ENCODE results near the gene FBXO41. TPM values are rescaled to one million over a fixed set of nuclear protein-coding genes. Genes with fewer than 3 reads are reported as not detected.
A peak's percentile ranks its signal among the peaks of the same experiment; 100 is the strongest.

FBXO41 gene
- total RNA-seq, 1 experiment from 2014 or later, result 12.1 TPM

DNA sequence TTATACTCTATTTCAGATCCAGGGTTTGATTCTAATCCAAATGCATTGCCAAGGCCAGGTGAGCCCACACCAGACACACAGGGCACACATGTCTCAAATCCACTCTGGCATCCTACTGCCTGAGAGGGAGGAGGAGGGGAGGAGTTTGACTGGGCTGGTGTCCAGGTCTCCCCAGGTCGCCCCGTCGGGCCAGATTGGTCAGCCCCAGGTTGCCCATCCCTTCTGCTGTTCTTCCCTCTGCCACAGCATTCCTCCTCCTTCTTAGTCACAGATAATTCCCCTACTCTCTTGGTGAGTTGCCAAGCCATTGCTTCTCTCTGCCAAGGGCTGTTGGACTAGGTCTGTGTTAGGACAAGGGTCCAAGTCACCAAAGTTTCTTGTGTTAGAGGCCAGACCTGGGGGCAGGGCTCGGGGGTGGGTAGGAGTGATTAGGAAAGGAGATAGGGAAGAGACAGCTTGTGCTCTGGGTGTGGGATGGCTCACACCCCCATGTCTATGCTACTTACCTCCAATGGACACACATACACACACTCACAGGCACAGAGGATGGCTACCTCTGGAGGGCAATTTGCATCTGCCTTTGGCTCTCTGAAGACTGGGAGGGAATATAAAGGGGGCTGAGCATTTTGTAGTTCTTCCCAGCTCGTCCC is 11.6 kb upstream of the FBXO41 start:
- POLR2A ChIA-PET, result no interaction called here
- Mint-ChIP-seq H3K27ac (ENCODE audit: unreplicated experiment) (no peak overlapping the region), H3K27me3 (ENCODE audit: insufficient read depth, unreplicated experiment) (peaks cover 25% of the 10 kb centered on the region), H3K9me3 (ENCODE audit: unreplicated experiment) (no peaks in the 10 kb centered on the region), H3K36me3 (ENCODE audit: insufficient read depth, unreplicated experiment) (no peaks in the 10 kb centered on the region), H3K4me3 (ENCODE audit: unreplicated experiment) (no peak overlapping the region), H3K4me1 (ENCODE audit: low read depth, unreplicated experiment) (no peaks in the 10 kb centered on the region)
- no peak overlapping the region for H3K4me3 ChIP-seq (ENCODE audit: low read depth, low read length)
- H3K9me3 ChIP-seq, result no peaks in the 10 kb centered on the region
- intact Hi-C loops (cut with micrococcal nuclease; ENCODE audit: unreplicated experiment), result no loop called here
- TF ChIP-seq, protein P1, sequence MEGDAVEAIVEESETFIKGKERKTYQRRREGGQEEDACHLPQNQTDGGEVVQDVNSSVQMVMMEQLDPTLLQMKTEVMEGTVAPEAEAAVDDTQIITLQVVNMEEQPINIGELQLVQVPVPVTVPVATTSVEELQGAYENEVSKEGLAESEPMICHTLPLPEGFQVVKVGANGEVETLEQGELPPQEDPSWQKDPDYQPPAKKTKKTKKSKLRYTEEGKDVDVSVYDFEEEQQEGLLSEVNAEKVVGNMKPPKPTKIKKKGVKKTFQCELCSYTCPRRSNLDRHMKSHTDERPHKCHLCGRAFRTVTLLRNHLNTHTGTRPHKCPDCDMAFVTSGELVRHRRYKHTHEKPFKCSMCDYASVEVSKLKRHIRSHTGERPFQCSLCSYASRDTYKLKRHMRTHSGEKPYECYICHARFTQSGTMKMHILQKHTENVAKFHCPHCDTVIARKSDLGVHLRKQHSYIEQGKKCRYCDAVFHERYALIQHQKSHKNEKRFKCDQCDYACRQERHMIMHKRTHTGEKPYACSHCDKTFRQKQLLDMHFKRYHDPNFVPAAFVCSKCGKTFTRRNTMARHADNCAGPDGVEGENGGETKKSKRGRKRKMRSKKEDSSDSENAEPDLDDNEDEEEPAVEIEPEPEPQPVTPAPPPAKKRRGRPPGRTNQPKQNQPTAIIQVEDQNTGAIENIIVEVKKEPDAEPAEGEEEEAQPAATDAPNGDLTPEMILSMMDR (IDR thresholded peaks at IDR 0.05; ENCODE audit: insufficient read depth in 1 of 2, low read depth in 1 of 2, low read length in 1 of 2, severe bottlenecking in 1 of 2, unreplicated experiment in 1 of 2), result no peak
- CTCF ChIA-PET, result no interaction called here
- H3K36me3 ChIP-seq (ENCODE audit: control insufficient read depth, insufficient read depth, low read length), result no peaks in the 10 kb centered on the region
- BruUV-seq (replicated peaks), result no TSS peak
- DNase-seq, result no peak
- no peaks in the 10 kb centered on the region for H3K4me1 ChIP-seq
- peaks cover 1% of the 10 kb centered on the region; the same call in 1 of the 2 replicates for H3K27me3 ChIP-seq (replicated peaks; ENCODE audit: control insufficient read depth, insufficient read depth, low read length)

DNA sequence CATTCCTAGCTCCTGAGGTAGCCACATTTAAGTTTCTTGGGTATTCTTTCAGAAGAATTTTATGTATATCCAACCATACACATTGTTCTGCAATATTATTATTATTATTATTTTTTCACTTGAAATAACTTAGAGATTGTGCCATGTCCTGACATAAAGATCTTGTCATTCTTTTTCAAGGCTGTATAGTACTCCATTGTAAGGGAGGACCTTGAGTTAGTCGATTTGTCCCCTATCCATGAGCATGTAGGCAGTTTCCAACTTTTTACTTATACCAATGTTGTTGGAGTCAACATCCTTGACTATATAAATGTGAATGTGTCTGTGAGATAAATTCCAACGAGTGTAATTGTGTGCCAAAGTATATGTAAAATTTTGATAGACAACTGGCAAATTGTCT is 10.0 kb upstream of the FBXO41 start:
- intact Hi-C loops (cut with micrococcal nuclease; ENCODE audit: unreplicated experiment), result no loop called here
- TF ChIP-seq, protein P1 (IDR thresholded peaks at IDR 0.05; ENCODE audit: insufficient read depth in 1 of 2, low read depth in 1 of 2, low read length in 1 of 2, severe bottlenecking in 1 of 2, unreplicated experiment in 1 of 2), result no peak
- no peak overlapping the region for H3K27ac Mint-ChIP-seq (ENCODE audit: unreplicated experiment)
- Histone ChIP-seq H3K27me3 (replicated peaks; ENCODE audit: control insufficient read depth, insufficient read depth, low read length) (peaks cover 1% of the 10 kb centered on the region; the same call in 1 of the 2 replicates), H3K36me3 (ENCODE audit: control insufficient read depth, insufficient read depth, low read length) (no peaks in the 10 kb centered on the region), H3K4me3 (ENCODE audit: low read depth, low read length) (peak overlapping the region; percentile 45; the same call in 1 of the 2 replicates), H3K4me1 (no peaks in the 10 kb centered on the region), H3K9me3 (no peaks in the 10 kb centered on the region)
- peaks cover 23% of the 10 kb centered on the region for H3K27me3 Mint-ChIP-seq (ENCODE audit: insufficient read depth, unreplicated experiment)
- H3K9me3 Mint-ChIP-seq (ENCODE audit: unreplicated experiment), result no peaks in the 10 kb centered on the region
- peak overlapping the region; percentile 71 for H3K4me3 Mint-ChIP-seq (ENCODE audit: unreplicated experiment)
- ChIA-PET CTCF (no interaction called here), POLR2A (no interaction called here)
- H3K4me1 Mint-ChIP-seq (ENCODE audit: low read depth, unreplicated experiment), result no peaks in the 10 kb centered on the region
- no TSS peak for BruUV-seq (replicated peaks)
- DNase-seq, result no peak
- H3K36me3 Mint-ChIP-seq (ENCODE audit: insufficient read depth, unreplicated experiment), result no peaks in the 10 kb centered on the region

DNA sequence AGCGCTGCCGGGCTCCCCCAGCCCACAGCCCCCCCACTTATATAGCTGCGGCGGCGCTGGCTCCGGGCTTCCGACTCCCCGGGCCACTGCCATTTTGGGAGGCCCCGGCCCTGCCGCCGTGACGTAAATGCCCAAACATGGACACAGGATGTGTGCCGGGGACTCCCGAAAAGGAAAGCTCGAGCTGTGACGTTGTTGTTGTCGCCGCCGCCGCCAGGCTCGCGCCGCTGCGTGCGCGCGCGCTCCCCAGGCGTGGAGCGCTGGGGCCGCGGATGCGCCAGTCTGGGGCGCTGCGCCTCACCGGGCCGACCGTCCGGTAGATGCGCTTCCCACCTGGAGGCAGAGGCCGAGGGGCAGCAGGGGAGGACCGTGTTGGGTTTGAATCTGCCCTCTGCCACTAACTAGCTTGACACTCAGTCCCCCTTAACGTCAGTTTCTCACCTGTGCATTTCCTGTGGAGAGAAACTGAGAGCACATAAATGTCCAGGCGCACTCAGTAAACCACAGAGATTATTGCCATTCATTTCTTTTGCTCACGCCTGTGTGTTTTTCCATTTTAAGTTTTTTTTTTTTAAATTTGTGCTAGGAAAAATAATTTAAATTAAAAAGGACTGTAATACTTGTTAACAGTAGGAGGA is 9.4 kb upstream of the FBXO41 start, which contains the start of gene EGR4:
TSS of gene EGR4 (minus strand) at position 15 of the 638 bp plus-strand sequence. CDS start 231 bp downstream, outside the sequence.
- H3K27ac Mint-ChIP-seq (ENCODE audit: unreplicated experiment), result peak within 1 kb of the TSS; percentile 18
- H3K36me3 Mint-ChIP-seq (ENCODE audit: insufficient read depth, unreplicated experiment), result no peaks in the 10 kb centered on the region

More for the DNA sequence above, 9.4 kb upstream of the FBXO41 start, which contains the start of gene EGR4:
- TF ChIP-seq, protein P1 (IDR thresholded peaks at IDR 0.05; ENCODE audit: insufficient read depth in 1 of 2, low read depth in 1 of 2, low read length in 1 of 2, severe bottlenecking in 1 of 2, unreplicated experiment in 1 of 2), result no peak
- Mint-ChIP-seq H3K4me1 (ENCODE audit: low read depth, unreplicated experiment) (no peaks in the 10 kb centered on the region), H3K9me3 (ENCODE audit: unreplicated experiment) (no peaks in the 10 kb centered on the region), H3K4me3 (ENCODE audit: unreplicated experiment) (peak within 1 kb of the TSS; percentile 71), H3K27me3 (ENCODE audit: insufficient read depth, unreplicated experiment) (peaks cover 23% of the 10 kb centered on the region)
- H3K4me3 ChIP-seq (ENCODE audit: low read depth, low read length), result peak within 1 kb of the TSS; percentile 45
- H3K36me3 ChIP-seq (ENCODE audit: control insufficient read depth, insufficient read depth, low read length), result no peaks in the 10 kb centered on the region
- no peaks in the 10 kb centered on the region for H3K4me1 ChIP-seq
- no TSS peak for BruUV-seq (replicated peaks)
- intact Hi-C loops (cut with micrococcal nuclease; ENCODE audit: unreplicated experiment), result no loop called here
- CTCF ChIA-PET, result interaction anchor here (0.6 to 0.8 kb wide), 5 partner anchors 9 to 136 kb away, joined by 3 to 6 read pairs (median 3); partner anchors contain the start of gene FBXO41
- H3K27me3 ChIP-seq (replicated peaks; ENCODE audit: control insufficient read depth, insufficient read depth, low read length), result peaks cover 1% of the 10 kb centered on the region; the same call in 1 of the 2 replicates
- POLR2A ChIA-PET, result interaction anchor here (0.7 kb wide), 1 partner anchor 59 kb away, joined by 3 read pairs; the partner anchor contains the start of gene CCT7
- no peaks in the 10 kb centered on the region for H3K9me3 ChIP-seq
- DNase-seq, result peak; percentile 89 to 91
